OCI-LY1 (cell line): ENCODE measurements around the gene FHIT.

Experiments
- H2AFZ ChIP-seq: fragments of 200-600 bp; sonication (generic), shearing (Covaris generic); 2 replicates; pipeline ENCODE4 v1.6.0; 2014; ENCODE audit warnings: antibody characterized with exemption, mild to moderate bottlenecking, low read length
- H3F3A ChIP-seq: fragments of 200-600 bp; sonication (generic), shearing (Covaris generic); 2 replicates; pipeline ENCODE4 v1.6.0; 2014; ENCODE audit warnings: mild to moderate bottlenecking, antibody characterized with exemption, low read length, moderate library complexity; ENCODE audit not compliant: insufficient read depth
- H3K27ac ChIP-seq: fragments of 200-600 bp; sonication (generic); 2 replicates; pipeline ENCODE4 v1.5.1; 2014; ENCODE audit warnings: low read length, mixed run types, mild to moderate bottlenecking, low read depth; ENCODE audit not compliant: poor library complexity, severe bottlenecking
- H3K27me3 ChIP-seq: fragments of 200-600 bp; sonication (generic); 2 replicates; pipeline ENCODE4 v1.6.0; 2014; ENCODE audit warnings: antibody characterized with exemption, mild to moderate bottlenecking, low read length, moderate library complexity; ENCODE audit not compliant: insufficient read depth
- H3K36me3 ChIP-seq: fragments of 200-600 bp; sonication (generic); 2 replicates; pipeline ENCODE4 v1.6.1; 2014; ENCODE audit warnings: mild to moderate bottlenecking, antibody characterized with exemption, low read length, moderate library complexity, mixed read lengths; ENCODE audit not compliant: insufficient read depth
- H3K4me1 ChIP-seq: fragments of 200-600 bp; sonication (generic); 2 replicates; pipeline ENCODE4 v1.5.1; 2014; ENCODE audit warnings: mild to moderate bottlenecking, low read length, moderate library complexity; ENCODE audit not compliant: insufficient read depth, severe bottlenecking
- H3K4me2 ChIP-seq: fragments of 200-600 bp; sonication (generic), shearing (Covaris generic); 2 replicates; pipeline ENCODE4 v1.6.1; 2014; ENCODE audit warnings: low read length
- H3K4me3 ChIP-seq: fragments of 200-600 bp; sonication (generic); 2 replicates; pipeline ENCODE4 v1.5.1; 2014; ENCODE audit warnings: low read length, low read depth, mild to moderate bottlenecking, mixed read lengths; ENCODE audit not compliant: poor library complexity, severe bottlenecking
- H3K79me2 ChIP-seq: fragments of 200-600 bp; shearing (Covaris generic); 2 replicates; pipeline ENCODE4 v1.6.1; 2016; ENCODE audit warnings: mixed run types, low read length, mixed read lengths; ENCODE audit not compliant: insufficient read depth
- H3K9ac ChIP-seq: fragments of 200-600 bp; sonication (generic), shearing (Covaris generic); 2 replicates; pipeline ENCODE4 v1.6.1; 2014; ENCODE audit warnings: mild to moderate bottlenecking, low read length, mixed read lengths
- H3K9me2 ChIP-seq: fragments of 200-600 bp; sonication (generic), shearing (Covaris generic); 2 replicates; pipeline ENCODE4 v1.6.1; 2014; ENCODE audit warnings: low read depth, mild to moderate bottlenecking, low read length, mixed read lengths
- H3K9me3 ChIP-seq: fragments of 200-600 bp; shearing (Covaris generic); 2 replicates; pipeline ENCODE4 v1.6.1; 2014; ENCODE audit warnings: low read length, mixed read lengths
- H4K20me1 ChIP-seq: fragments of 200-600 bp; sonication (generic), shearing (Covaris generic); 2 replicates; pipeline ENCODE4 v1.6.0; 2016; ENCODE audit warnings: mild to moderate bottlenecking, low read length; ENCODE audit not compliant: insufficient read depth
- EZH2 ChIP-seq: fragments of 200-600 bp; sonication (generic), shearing (Covaris generic); IDR thresholded peaks from 2 replicates; pipeline ENCODE4 v1.8.0; 2017; ENCODE audit warnings: borderline replicate concordance, mixed run types, mild to moderate bottlenecking, antibody characterized with exemption, low read length, moderate library complexity, mixed read lengths
- TF ChIP-seq, protein P1 (sequence below): fragments of 200-600 bp; sonication (generic), shearing (Covaris generic); IDR thresholded peaks from 2 replicates; pipeline ENCODE4 v1.5.1; 2017; ENCODE audit warnings: mild to moderate bottlenecking, antibody characterized with exemption, low read length, moderate library complexity, mixed read lengths

FHIT gene

DNA sequence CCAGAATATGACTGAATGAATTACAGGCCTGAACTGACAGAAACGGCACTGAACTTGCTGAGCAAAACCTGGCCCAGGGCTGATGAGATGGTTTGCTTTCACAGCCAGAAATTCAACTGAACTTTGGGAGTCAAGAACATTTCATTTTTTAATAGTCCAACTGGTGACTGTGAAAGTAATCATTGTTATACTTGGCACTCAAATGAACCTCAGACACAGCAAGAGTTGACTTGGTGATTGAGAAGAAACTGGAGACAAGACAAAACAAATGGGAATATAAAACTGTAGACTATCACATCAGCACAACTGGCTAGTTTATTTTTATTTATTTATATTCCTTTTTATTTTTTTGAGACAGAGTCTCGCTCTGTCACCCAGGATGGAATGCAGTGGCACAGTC lies 1342.6 kb downstream of the FHIT start:
- Histone ChIP-seq H3K4me3 (no peak overlapping the region), H3K27me3 (no peaks in the 10 kb centered on the region), H2AFZ (no peak overlapping the region), H3K27ac (no peak overlapping the region), H3K4me1 (no peaks in the 10 kb centered on the region), H3F3A (no peaks in the 10 kb centered on the region), H3K4me2 (no peak overlapping the region), H3K79me2 (no peaks in the 10 kb centered on the region), H3K9me3 (no peaks in the 10 kb centered on the region), H3K9ac (no peak overlapping the region), H3K36me3 (no peaks in the 10 kb centered on the region), H3K9me2 (no peaks in the 10 kb centered on the region), H4K20me1 (no peaks in the 10 kb centered on the region)
- no peak for TF ChIP-seq EZH2
- TF ChIP-seq, protein P1, sequence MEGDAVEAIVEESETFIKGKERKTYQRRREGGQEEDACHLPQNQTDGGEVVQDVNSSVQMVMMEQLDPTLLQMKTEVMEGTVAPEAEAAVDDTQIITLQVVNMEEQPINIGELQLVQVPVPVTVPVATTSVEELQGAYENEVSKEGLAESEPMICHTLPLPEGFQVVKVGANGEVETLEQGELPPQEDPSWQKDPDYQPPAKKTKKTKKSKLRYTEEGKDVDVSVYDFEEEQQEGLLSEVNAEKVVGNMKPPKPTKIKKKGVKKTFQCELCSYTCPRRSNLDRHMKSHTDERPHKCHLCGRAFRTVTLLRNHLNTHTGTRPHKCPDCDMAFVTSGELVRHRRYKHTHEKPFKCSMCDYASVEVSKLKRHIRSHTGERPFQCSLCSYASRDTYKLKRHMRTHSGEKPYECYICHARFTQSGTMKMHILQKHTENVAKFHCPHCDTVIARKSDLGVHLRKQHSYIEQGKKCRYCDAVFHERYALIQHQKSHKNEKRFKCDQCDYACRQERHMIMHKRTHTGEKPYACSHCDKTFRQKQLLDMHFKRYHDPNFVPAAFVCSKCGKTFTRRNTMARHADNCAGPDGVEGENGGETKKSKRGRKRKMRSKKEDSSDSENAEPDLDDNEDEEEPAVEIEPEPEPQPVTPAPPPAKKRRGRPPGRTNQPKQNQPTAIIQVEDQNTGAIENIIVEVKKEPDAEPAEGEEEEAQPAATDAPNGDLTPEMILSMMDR: no peak

DNA sequence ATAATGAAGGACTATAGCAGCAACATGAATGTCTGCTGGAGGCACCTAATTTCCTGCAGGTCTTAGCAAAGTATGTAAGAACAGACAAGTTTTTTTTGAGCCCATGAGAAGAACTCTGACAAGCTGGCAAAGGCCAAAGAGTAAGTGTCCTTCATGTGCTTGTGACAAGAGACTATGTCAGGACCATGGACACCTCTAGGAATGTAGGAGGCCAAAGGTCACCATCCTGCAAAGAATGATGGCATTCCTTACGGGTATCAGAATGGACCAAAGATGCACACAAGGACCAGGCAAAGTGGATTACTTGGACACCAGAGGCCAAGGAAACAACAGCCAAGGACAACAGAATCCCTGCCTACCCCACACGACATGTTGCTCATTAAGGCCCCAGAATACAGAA lies 1343.0 kb downstream of the FHIT start:
- Histone ChIP-seq H3K4me2 (no peak overlapping the region), H3K4me3 (no peak overlapping the region), H3K4me1 (no peaks in the 10 kb centered on the region), H3K79me2 (no peaks in the 10 kb centered on the region), H3K36me3 (no peaks in the 10 kb centered on the region), H3K9me2 (no peaks in the 10 kb centered on the region), H3F3A (no peaks in the 10 kb centered on the region), H2AFZ (no peak overlapping the region), H3K9me3 (no peaks in the 10 kb centered on the region), H3K27ac (no peak overlapping the region), H3K9ac (no peak overlapping the region), H3K27me3 (no peaks in the 10 kb centered on the region), H4K20me1 (no peaks in the 10 kb centered on the region)
- no peak for TF ChIP-seq EZH2
- TF ChIP-seq, protein P1: no peak

DNA sequence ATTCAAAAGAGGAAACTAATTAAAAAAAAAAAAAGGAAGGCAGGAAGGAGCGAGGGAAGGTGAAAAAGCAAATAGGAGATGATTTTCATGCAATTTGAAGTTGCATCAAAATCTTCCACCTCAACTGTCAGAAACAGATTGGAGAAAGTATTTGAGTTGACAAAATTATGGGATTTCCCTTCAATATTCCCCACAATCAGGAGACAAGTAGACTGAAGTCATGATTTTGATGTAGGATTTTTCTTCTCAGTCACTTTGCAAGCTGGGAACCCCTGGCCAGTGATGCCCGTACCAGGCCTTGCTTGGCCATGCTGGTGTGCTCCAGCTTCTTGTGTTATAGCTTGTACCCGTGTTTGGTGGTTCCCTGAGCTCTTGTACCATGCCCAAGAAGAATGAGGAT lies 1347.0 kb downstream of the FHIT start:
- Histone ChIP-seq H3K79me2 (no peaks in the 10 kb centered on the region), H3K4me3 (no peak overlapping the region), H3F3A (no peaks in the 10 kb centered on the region), H3K4me2 (no peak overlapping the region), H4K20me1 (no peaks in the 10 kb centered on the region), H3K9me2 (no peaks in the 10 kb centered on the region), H3K36me3 (no peaks in the 10 kb centered on the region), H3K4me1 (no peaks in the 10 kb centered on the region), H2AFZ (no peak overlapping the region), H3K27me3 (no peaks in the 10 kb centered on the region), H3K27ac (no peak overlapping the region), H3K9me3 (no peaks in the 10 kb centered on the region), H3K9ac (no peak overlapping the region)
- no peak for TF ChIP-seq EZH2
- TF ChIP-seq, protein P1: no peak
